ENCODE data around the gene GPR39. TPM values are rescaled to one million over a fixed set of nuclear protein-coding genes. Genes with fewer than 3 reads are reported as not detected.

GPR39 gene
- total RNA-seq, 1 experiment from 2014 or later, result 9.0 TPM

DNA sequence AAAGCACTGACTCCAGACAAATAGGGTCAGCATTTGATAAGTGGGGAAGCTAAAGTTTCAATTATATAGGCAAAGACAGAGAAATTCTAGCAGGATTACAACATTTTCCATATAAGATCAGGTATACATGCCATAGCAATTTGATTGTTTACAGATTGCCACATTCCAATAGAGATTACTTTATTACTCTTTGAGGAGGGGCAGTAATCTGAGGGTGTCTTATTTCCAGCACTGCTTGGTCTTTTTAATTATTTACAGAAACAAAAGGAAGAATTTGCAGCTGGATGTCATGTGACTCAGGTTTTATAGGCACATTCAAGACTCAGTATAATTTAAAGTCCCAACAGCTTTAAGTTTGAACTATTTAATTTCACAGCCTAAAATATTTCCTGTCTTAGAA, 42.5 kb upstream of the GPR39 start:
- no peak overlapping the region for H3K4me3 ChIP-seq (ENCODE audit: low read depth in 2 of 2, low read length in 2 of 2)

DNA sequence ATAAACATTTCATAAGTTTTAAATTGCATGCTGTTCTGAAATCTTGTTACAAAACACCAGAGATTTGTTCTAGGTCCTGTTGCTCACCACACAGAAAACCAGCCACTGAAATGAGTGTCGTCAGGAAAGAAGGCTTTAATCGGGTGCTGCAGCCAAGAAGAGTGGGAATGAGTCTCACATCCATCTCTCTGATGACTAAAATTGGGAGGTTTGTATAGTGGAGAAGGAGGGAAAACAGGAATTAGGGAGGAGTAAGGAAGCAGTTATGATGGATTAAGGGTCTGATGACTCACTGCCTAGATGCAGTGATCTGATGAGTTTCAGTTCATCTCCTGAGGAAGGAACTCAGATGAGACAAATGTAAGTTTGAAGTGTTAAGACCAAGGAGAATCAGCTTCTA, 42.1 kb upstream of the GPR39 start:
- BruUV-seq (replicated peaks), result no TSS peak
- no peaks in the 10 kb centered on the region for H3K27me3 ChIP-seq (ENCODE audit: control insufficient read depth, insufficient read depth, low read length)
- H3K27ac ChIP-seq (ENCODE audit: low read length), result no peak overlapping the region
- CTCF ChIA-PET, result no interaction called here
- H3K9me3 ChIP-seq (ENCODE audit: control insufficient read depth, insufficient read depth, low read depth, low read length), result 0 out of 2 replicates have a peak, but pooled peaks cover 4% of the 10 kb centered on the region
- no peaks in the 10 kb centered on the region for H3K4me1 ChIP-seq (ENCODE audit: control insufficient read depth, insufficient read depth, low read length)
- no peak for ATAC-seq
- no peak overlapping the region for H3K4me3 ChIP-seq (ENCODE audit: low read depth in 2 of 2, low read length in 2 of 2)
- intact Hi-C loops (cut with micrococcal nuclease; ENCODE audit: unreplicated experiment), result no loop called here
- POLR2A ChIA-PET, result no interaction called here
- TF ChIP-seq POLR2AphosphoS5 (IDR thresholded peaks at IDR 0.05; ENCODE audit: low read depth, low read length) (no peak), SIN3A (IDR thresholded peaks at IDR 0.05; ENCODE audit: borderline replicate concordance, insufficient read depth, low read depth, low read length) (no peak), TCF7L2 (IDR thresholded peaks at IDR 0.05; ENCODE audit: low read depth, low read length) (no peak)
- TF ChIP-seq, protein P1, sequence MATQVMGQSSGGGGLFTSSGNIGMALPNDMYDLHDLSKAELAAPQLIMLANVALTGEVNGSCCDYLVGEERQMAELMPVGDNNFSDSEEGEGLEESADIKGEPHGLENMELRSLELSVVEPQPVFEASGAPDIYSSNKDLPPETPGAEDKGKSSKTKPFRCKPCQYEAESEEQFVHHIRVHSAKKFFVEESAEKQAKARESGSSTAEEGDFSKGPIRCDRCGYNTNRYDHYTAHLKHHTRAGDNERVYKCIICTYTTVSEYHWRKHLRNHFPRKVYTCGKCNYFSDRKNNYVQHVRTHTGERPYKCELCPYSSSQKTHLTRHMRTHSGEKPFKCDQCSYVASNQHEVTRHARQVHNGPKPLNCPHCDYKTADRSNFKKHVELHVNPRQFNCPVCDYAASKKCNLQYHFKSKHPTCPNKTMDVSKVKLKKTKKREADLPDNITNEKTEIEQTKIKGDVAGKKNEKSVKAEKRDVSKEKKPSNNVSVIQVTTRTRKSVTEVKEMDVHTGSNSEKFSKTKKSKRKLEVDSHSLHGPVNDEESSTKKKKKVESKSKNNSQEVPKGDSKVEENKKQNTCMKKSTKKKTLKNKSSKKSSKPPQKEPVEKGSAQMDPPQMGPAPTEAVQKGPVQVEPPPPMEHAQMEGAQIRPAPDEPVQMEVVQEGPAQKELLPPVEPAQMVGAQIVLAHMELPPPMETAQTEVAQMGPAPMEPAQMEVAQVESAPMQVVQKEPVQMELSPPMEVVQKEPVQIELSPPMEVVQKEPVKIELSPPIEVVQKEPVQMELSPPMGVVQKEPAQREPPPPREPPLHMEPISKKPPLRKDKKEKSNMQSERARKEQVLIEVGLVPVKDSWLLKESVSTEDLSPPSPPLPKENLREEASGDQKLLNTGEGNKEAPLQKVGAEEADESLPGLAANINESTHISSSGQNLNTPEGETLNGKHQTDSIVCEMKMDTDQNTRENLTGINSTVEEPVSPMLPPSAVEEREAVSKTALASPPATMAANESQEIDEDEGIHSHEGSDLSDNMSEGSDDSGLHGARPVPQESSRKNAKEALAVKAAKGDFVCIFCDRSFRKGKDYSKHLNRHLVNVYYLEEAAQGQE (IDR thresholded peaks at IDR 0.05; ENCODE audit: insufficient read depth in 1 of 2, low read depth in 2 of 2, low read length in 1 of 2), result no peak
- TF ChIP-seq, protein P2, sequence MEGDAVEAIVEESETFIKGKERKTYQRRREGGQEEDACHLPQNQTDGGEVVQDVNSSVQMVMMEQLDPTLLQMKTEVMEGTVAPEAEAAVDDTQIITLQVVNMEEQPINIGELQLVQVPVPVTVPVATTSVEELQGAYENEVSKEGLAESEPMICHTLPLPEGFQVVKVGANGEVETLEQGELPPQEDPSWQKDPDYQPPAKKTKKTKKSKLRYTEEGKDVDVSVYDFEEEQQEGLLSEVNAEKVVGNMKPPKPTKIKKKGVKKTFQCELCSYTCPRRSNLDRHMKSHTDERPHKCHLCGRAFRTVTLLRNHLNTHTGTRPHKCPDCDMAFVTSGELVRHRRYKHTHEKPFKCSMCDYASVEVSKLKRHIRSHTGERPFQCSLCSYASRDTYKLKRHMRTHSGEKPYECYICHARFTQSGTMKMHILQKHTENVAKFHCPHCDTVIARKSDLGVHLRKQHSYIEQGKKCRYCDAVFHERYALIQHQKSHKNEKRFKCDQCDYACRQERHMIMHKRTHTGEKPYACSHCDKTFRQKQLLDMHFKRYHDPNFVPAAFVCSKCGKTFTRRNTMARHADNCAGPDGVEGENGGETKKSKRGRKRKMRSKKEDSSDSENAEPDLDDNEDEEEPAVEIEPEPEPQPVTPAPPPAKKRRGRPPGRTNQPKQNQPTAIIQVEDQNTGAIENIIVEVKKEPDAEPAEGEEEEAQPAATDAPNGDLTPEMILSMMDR (IDR thresholded peaks at IDR 0.05), result no peak
- DNase-seq (ENCODE audit: low read depth, low spot score), result no peak
- in situ Hi-C loops (cut with HindIII; ENCODE audit: low pct_unique_long_range_greater_than_20kb, low sequenced_read_pairs), result no loop called here
- no peaks in the 10 kb centered on the region for H3K36me3 ChIP-seq (ENCODE audit: control insufficient read depth, insufficient read depth, low read length)

More for the DNA sequence above, 42.5 kb upstream of the GPR39 start:
- Histone ChIP-seq H3K36me3 (ENCODE audit: control insufficient read depth, insufficient read depth, low read length) (no peaks in the 10 kb centered on the region), H3K9me3 (ENCODE audit: control insufficient read depth, insufficient read depth, low read depth, low read length) (0 out of 2 replicates have a peak, but pooled peaks cover 4% of the 10 kb centered on the region), H3K27ac (ENCODE audit: low read length) (no peak overlapping the region), H3K27me3 (ENCODE audit: control insufficient read depth, insufficient read depth, low read length) (no peaks in the 10 kb centered on the region), H3K4me1 (ENCODE audit: control insufficient read depth, insufficient read depth, low read length) (no peaks in the 10 kb centered on the region)
- POLR2A ChIA-PET, result no interaction called here
- intact Hi-C loops (cut with micrococcal nuclease; ENCODE audit: unreplicated experiment), result no loop called here
- ATAC-seq (no peak), DNase-seq (ENCODE audit: low read depth, low spot score) (no peak)
- BruUV-seq (replicated peaks), result no TSS peak
- CTCF ChIA-PET, result no interaction called here
- TF ChIP-seq, protein P2 (IDR thresholded peaks at IDR 0.05), result no peak
- TF ChIP-seq TCF7L2 (IDR thresholded peaks at IDR 0.05; ENCODE audit: low read depth, low read length) (no peak), POLR2AphosphoS5 (IDR thresholded peaks at IDR 0.05; ENCODE audit: low read depth, low read length) (no peak), SIN3A (IDR thresholded peaks at IDR 0.05; ENCODE audit: borderline replicate concordance, insufficient read depth, low read depth, low read length) (no peak)
- TF ChIP-seq, protein P1 (IDR thresholded peaks at IDR 0.05; ENCODE audit: insufficient read depth in 1 of 2, low read depth in 2 of 2, low read length in 1 of 2), result no peak
- in situ Hi-C loops (cut with HindIII; ENCODE audit: low pct_unique_long_range_greater_than_20kb, low sequenced_read_pairs), result no loop called here

Measured in Panc1 (cell line).